HG03095 (cell line): ENCODE results near the gene UNC79.
"Not testable (repeated sequence)": the region's sequence is repeated elsewhere in the genome, so short reads cannot be mapped to it uniquely, and the experiment has no call there.

Experiments used
- ATAC-seq: cut with Tn5 transposase; IDR thresholded peaks from one replicate; pipeline ENCODE4 v1.9.1; 2021; ENCODE audit warnings: moderate library complexity; ENCODE audit not compliant: unreplicated experiment

UNC79 gene

DNA sequence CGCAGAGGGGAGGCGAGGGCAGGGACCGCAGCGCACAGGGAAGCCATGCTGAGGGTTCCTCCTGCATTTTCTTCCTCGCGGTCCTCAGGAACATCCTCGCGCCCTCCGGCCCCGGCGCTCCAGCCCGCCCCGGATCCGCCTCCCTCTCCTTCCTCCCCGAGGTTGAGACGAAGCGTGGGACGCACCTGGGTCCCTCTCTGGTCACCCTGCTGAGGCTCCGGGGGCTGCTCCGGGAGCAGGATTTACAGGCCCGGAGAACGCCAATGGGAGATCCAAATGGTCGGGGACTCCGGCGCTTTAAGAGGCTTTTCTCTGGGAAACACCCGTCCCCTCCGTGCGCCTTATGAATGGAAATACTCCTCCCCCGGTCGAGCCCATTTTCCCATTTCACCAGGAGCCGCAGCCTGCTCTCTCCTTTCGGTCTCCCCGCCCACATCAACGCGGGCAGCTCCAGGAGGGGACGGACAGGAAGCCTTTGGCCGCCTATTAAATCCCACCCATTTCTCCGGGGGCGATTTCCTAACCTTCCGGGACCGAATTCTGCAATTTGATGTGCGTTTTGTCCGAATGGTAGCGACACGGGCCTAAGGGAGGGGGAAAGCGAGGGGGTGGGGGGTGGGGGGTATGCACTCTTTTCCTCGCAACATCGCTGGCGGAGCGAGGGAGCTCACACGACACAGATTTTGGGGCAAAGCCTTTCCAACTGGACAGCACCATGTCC, at the start of gene UNC79:
Gene UNC79, plus strand, starts transcription at position 625 of the 721 bp plus-strand sequence. Its CDS starts 91 bp downstream, at position 716.
- no peak for ATAC-seq

DNA sequence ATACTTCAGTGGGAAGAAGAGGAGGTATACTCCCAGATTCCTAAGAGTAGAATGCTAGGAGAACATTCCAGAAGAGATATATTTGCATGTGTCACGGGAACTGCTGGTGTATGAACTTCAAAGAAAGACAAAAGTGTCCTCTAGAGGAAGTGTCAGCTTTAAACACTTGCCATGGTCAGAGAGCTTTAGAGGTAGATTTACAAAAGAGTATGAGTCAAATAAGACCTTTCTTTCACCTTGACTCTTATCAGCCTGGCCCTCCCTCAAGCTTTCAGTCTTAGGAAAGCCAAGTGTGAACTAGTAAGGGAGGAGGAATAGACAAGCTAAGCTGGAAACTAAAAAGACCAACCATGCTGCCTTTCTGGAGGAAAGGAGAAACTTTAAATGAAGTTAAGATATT, 49.1 kb upstream of the UNC79 start:
- no peak for ATAC-seq

DNA sequence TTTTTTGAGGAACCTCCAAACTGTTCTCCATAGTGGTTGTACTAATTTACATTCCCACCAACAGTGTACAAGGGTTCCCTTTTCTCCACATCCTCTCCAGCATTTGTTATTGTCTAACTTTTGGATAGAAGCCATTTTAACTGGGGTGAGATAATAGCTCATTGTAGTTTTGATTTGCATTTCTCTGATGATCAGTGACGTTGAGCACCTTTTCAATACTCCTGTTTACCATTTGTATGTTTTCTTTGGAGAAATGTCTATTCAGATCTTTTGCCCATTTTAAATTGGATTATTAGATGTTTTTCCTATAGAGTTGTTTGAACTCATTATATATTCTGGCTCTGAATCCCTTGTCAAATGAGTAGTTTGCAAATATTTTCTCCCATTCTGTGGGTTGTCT, 46.5 kb upstream of the UNC79 start:
- ATAC-seq: not testable (repeated sequence)

DNA sequence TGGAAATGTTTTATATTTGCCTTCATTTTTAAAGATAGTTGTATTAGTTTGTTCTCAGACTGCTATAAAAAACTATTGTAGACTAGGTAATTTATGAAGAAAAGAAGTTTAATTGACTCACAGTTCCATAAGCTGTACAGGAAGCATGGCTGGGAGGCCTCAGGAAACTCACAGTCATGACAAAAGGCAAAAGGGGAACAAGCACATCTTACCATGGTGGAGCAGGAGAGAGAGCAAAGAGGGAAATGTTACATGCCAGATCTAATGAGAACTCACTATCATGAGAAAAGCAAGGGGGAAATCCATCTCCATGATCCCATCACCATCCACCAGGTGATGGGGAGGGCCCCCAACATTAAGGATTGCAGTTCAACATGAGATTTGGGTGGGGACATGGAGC, 35.5 kb upstream of the UNC79 start:
- ATAC-seq: no peak

DNA sequence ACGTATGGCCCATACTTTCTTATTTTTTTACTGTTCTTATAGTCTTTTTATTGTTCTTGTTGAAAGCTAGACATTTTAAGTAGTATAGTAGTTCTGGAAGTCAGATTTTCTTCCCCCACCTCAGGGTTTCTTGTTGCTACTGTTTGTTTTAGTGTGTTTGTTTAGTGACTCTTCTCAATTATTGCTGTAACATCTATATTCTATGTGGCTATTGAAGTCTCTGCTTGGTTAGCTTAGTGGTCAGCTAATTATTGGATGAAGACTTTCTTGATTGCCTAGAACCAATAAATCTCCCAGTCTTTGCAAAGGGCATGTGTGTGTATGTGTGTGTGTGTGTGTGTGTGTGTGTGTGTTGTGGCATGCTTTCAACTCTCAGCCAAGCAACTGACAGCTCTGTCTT, 34.3 kb upstream of the UNC79 start:
- no peak for ATAC-seq

DNA sequence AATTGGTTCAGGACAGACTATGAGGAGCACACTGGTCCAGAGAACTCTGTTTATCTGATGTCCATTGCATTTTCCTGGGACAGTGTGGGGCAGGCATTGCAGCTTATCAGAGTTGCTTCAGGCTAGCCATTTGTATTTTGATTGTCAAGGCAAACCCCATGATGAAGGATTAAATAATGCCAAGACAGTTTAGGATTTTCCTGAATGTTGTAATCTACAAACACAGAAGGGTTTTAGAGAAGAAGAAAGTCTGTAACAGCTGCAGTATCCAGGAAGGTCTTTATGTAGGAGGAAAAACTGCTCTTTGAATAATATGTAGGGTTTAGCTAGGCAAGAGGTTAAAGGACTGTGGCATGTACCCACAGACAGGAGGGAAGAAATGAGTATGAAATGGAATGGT, 32.2 kb upstream of the UNC79 start:
- no peak for ATAC-seq

DNA sequence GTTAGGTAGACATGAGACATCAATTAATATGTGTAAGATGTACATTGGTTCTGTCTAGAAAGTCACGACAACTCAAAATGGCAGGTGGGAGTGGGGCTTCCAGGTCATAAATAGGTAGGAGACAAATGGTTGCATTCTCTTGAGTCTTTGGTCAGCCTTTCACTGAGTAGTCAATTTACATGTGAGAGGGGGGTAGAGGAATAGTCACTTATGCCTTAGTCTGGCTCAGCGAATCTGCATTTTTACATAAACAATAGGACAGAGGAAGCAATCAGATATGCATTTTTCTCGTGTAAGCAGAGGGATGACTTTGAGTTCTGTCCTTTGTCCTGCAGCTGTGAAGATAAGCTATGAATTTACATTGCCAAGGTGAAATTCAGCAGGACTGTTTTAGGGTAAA, 27.8 kb upstream of the UNC79 start:
- no peak for ATAC-seq

DNA sequence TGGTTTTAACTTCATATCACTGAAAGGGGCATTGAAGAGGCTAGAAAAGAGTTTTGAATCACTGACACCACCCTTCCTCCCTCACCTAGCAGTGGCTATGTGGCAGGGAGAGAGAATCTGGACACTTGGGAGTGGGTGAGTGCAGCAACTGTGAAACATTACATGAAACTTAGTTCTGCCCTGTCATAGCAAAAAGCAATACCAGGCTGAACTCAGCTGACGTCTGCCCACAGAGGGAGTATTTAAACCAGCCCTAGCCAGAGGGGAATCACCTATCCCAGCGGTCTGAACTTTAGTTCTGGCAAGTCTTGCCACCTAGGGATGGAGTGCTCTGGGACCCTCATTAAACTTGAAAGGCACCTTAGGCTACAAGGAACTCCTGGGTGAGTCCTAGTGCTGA, 20.7 kb upstream of the UNC79 start:
- no peak for ATAC-seq

DNA sequence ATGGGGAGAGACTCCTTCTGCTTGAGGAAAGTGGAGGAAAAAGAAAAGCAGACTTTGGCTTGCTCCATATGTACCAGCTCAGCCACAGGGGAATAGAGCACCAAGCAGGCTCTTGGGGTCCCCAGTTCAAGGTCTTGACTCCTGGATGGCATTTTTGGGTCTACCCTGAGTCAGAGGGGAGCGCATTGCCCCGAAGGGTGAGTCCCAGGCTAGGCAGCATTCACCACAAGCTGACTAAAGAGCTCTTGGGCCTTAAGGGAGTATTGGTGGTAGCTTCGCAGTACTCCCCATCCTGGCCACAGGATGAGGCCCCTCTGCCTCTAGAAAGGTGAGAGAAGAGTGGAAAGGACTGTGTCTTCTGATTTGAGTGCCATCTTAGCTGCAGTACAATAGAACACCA, 19.8 kb upstream of the UNC79 start:
- no peak for ATAC-seq

DNA sequence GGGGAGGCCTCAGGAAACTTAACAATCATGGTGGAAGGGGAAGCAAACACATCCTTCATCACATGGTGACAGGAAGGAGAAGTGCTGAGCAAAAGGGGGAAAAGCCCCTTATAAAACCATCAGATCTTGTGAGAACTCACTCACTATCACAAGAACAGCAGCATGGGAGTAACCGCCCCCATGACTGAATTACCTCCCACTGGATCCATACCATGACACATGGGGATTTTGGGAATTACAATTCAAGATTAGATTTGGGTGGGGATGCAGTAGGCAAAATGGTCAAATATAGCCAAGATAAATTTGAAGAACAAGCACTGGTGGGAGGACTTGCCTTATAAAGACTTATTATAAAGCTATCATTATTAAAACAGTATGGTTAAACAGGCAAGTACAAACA, 5.6 kb upstream of the UNC79 start:
- not testable (repeated sequence) for ATAC-seq

DNA sequence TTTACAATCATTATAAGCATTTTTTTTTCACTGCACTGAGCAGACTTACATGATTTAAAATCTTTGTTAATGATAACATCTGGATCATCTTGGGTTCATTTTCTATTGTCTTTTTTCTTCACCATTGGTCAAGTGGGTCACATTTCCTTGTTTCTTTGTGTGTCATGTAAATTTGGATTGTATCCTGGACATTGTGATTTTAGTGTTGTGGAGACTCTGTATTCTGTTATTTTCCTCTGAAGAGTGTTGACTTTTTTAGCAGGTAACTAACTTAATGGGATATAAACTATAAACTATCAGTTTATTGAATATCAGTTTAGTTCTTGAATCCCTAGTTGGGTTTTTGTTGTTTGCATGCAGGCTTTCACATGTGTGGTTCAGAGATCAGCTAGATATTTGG, 4.0 kb upstream of the UNC79 start:
- ATAC-seq: no peak

DNA sequence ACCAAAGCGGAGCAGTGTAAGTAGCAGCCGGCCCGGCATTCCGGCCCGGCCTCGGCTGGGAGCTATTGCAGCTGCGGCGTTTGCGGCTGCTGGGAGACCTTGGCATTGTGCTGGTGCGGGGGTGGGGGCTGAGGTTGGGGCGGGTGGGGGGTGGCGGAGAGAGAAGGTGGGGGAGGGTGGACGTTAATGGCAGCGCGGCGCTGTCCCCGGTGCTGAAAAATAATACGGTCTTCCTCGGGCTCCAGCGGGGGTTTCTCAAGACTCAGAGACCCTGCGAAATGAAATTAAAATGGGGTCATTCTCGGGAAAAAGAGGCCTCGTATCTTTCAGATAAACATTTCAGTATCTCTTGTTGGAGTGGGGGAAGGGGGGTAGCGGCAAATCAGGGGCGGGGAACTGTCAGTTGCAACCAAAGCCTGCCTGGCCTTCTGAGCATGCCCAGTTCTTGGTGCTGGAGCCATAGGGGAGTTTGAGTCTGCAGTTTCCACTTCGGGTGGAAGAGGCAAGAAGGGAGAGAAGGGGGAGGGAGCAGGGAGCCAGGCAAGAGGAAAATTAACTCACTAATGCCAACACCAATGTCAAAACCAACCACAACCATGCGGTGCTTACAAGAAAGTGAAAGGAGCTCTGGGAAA, 414 bp downstream of the UNC79 start:
- no peak for ATAC-seq

DNA sequence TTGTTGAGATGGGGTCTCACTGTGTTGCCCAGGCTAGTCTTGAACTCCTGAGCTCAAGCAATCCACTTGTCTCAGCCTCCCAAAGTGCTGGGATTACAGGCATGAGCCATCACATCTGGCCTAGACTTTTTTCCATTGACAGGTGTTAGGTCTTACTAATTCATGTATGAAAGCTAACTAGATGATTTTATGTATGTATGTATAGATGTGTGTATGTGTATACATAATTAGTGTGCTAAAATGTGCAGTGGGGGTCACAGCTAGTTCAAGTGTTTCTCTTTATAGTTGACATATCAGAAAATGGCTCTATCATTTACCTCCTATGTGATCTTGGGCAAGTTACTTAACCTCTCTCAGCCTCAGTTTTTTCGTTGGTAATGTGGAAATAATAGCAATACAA, 23.5 kb downstream of the UNC79 start:
- ATAC-seq: no peak

DNA sequence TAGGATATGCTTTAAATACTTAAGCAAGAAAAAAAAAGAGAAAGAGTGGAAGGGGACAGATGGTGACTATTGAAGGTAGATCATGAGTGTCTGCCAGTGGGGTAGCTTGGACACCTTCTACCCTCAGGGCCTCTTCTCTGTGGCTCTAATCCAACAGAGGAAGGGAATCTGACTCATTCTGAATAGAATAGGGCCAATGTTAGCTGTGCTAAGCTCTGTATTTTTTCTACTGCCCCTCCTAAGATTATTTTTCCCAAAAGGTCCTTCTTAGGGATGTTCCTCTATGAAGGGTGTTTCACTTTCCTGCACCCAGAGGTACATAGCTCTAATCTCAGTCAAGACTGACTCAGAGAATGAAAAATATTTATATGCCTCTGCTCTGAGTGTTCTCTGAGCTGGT, 25.6 kb downstream of the UNC79 start:
- no peak for ATAC-seq

DNA sequence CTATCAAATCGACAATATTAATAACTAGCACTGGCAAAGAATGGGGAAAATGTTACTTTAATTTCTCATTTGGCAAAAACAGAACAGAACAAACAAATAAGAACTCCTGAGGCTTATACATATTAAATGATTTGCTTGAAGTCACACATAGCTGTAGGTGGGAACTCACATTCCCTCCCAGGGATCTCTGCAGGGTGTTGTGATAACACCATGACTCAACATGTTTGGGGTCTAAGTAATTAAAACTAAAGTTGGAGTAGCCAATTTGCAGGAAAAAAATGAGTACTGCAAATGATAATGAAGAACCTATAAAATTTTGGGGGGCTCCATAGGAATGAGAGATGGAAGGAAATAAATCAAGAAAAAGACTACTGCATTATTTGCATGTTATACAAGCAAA, 27.5 kb downstream of the UNC79 start:
- ATAC-seq: no peak

DNA sequence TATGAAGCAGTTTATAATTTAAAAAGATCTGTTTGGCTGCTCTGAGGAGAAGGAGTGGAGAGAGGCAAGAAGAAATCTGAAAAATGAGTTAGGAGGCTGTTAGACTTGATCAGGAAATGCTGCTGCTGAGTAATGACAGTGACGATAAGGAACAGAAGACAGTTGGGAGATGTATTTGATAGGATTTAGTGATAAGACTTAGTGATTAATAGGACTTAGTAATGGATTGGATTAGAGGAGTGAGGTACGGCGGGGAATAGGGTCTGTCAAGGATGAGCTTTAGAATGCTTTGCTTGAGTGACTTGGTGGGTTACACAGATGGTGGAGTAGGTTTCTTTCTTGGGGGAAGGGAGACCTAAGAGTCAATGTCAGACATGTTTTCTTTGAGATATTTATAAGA, 31.7 kb downstream of the UNC79 start:
- no peak for ATAC-seq

DNA sequence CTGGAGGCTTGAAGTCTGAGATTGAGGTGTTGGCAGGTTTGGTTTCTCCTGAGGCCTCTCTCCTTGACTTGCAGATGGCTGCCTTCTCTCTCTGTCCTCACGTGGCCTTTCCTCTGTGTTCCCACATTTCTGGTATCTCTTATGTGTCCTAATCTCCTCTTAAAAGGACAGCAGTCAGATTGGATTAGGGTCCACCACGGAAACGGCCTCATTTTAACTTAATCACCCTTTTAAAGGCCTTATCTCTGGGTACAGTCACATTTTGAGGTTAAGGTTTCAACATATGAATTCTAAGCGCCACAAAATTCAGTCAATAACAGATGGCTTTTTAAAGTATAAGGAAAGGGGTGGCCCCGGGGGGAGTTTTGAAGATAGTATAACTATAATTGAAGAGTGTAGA, 33.5 kb downstream of the UNC79 start:
- ATAC-seq: no peak

DNA sequence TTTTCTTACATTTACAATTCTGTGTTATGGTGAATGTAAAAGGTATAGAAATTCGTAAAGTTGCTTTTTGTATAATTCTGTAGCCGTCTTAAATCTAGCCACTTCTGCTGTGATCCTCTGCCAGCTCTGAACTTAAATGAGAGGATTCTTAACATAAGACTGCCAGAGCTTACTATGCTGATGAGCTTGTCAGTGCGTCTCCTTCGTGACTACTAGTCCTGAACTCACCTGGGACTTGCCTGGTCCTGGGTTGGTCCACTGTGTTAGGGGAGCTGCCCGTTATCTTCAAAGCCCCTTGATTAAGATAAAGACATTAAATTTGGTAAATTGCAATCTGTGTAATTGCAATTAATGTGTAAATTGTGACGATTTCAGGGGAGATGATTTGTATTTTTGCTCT, 44.7 kb downstream of the UNC79 start:
- ATAC-seq: no peak

DNA sequence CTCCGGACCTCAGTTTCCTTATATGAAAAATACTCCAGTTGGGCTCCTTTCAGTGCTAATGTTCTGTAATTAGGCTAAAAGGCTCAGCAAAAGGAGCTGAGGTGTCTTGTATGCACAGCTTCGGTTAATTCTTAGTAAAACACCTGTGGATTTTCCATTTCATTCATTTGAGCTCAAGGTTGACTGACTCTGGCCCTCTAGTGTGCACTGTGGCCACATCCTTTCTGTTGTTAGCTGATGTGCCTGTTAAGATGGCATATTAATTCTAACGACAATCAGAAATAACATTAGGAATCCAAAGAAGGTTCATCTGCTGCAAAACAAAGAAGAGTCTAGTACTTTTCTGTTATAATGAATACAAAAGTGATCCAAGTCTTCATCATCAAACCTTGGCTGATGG, 45.6 kb downstream of the UNC79 start:
- ATAC-seq: no peak

DNA sequence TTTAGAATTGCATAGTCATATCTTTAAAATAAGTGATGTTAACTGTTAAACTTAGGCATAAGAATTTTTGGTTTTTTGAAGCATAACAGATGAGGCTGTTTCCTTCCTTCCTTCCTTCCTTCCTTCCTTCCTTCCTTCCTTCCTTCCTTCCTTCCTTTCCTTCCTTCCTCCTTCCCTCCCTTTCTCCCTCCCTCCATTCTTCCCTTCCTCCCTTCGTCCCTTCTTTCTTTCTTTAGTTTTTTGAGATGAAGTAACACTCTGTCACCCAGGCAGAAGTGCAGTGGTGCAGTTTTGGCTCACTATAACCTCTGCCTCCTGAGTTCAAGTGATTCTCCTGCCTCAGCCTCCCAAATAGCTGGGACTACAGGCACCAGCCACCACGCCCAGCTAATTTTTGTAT, 48.3 kb downstream of the UNC79 start:
- not testable (repeated sequence) for ATAC-seq

DNA sequence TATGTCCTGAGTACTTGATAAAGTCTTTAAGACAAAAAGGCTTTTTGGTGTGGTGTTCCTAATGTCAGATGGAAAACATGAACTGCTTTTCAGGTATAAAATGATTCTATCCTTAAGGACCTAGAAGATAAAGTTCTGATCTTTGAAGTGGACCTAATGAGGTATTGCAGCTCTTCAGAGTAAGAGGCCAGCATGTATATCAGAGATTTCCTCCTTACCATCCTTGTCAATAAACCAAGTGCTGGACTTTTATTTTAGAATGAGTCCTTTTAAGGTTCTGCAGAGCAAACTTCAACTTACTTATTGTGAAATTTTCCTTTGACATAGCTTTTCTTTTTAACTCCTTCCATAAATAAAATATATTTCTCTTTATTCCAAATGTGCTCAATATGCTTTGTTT, 50.1 kb downstream of the UNC79 start:
- no peak for ATAC-seq

DNA sequence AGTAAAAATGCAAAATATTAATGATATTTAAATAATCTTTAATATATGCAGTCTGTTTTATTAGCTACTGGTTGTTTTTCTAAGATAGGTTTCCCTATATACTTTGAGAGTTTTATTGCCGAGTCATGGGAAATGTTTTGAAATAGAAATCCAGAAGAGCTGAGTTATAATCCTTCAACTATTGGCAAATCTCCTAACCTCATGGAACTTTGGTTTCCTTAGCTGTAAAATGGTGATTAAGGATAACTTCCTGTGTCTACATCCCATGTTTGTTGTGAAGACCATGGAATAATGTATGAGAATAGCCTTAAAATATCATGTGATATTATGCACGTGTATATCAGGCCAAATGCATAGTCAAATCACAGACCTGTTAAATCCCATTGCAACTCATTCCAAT, 51.0 kb downstream of the UNC79 start:
- ATAC-seq: no peak

DNA sequence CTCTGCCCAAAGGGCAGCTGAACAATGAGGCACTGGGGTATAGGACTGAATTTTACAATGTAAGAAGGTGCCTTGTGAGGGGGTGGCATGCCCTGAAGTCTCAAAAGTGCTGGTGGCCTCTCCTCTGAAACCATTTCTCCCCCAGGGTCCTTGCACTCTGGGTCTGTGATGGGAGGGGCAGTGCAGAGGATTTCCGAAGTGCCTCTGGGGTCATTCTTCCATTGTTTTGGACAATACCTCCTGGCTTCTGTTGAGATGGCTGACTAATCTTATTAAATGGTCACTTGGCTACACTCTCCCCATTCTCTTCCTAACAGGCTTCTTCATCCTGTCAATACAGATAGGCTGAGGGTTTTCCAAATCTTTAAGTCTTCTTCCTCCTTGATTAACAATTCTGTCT, 59.3 kb downstream of the UNC79 start:
- ATAC-seq: no peak
